Upper lobe of left lung (tissue), 6 donors: Measurements from ENCODE around the gene CARMIL1. TPM values are rescaled to one million over a fixed set of nuclear protein-coding genes. Genes with fewer than 3 reads are reported as not detected.

Experiments
- ATAC-seq, 2 donors: fragments of 200-7000 bp; cut with Tn5 transposase; one replicate each; pipeline ENCODE4 v1.9.1; 2022; ENCODE audit warnings: mild to moderate bottlenecking in 2 of 2, moderate library complexity in 2 of 2; ENCODE audit not compliant: low FRiP score in 2 of 2
- DNase-seq, 2 donors: peaks; one replicate each; pipeline ENCODE4 v3.0.0-alpha.2; 2019 to 2020
- H3K27ac ChIP-seq, 4 donors: fragments of 200-600 bp; sonication (generic); one replicate each; pipeline ENCODE4 v1.5.1; 2016 to 2019
- H3K27me3 ChIP-seq, 4 donors: fragments of 200-600 bp; sonication (generic); one replicate each; pipeline ENCODE4 v1.5.1; 2017 to 2019
- H3K36me3 ChIP-seq, 4 donors: fragments of 200-600 bp; sonication (generic); one replicate each; pipeline ENCODE4 v1.5.1; 2016 to 2019
- H3K4me1 ChIP-seq, 4 donors: fragments of 200-600 bp; sonication (generic); one replicate each; pipeline ENCODE4 v1.5.1; 2018 to 2019
- H3K4me3 ChIP-seq, 4 donors: fragments of 200-600 bp; sonication (generic); one replicate each; pipeline ENCODE4 v1.5.1; 2017 to 2019; ENCODE audit warnings: mild to moderate bottlenecking in 2 of 4, moderate library complexity in 1 of 4
- H3K9me3 ChIP-seq, 4 donors: fragments of 200-600 bp; sonication (generic); one replicate each; pipeline ENCODE4 v1.5.1; 2018 to 2019
- CTCF ChIP-seq, 6 experiments: fragments of 450-650 bp in 4 of 6; fragments of 200-600 bp in 2 of 6; sonication (generic) in 2 of 6; IDR thresholded peaks; one replicate each; pipeline ENCODE4 v1.5.1; 2016 to 2019; ENCODE audit warnings: antibody characterized with exemption in 6 of 6
- EP300 ChIP-seq, 4 donors: sonication (generic); formaldehyde crosslinking; IDR thresholded peaks; one replicate each; pipeline ENCODE4 v1.5.1; 2017; ENCODE audit warnings: antibody characterized with exemption in 4 of 4, control low read depth in 2 of 4
- POLR2A ChIP-seq, 4 donors: fragments of 450-650 bp; IDR thresholded peaks; one replicate each; pipeline ENCODE4 v1.5.1; 2016 to 2017; ENCODE audit warnings: antibody characterized with exemption in 4 of 4, mild to moderate bottlenecking in 2 of 4
- POLR2AphosphoS5 ChIP-seq, 2 donors: sonication (generic); formaldehyde crosslinking; IDR thresholded peaks; one replicate each; pipeline ENCODE4 v1.5.1; 2017; ENCODE audit warnings: antibody characterized with exemption in 2 of 2
- WGBS, 2 donors: methylation state at CpG; one replicate each; pipeline ENCODE4 v1.1.5; 2017 to 2018; 5-methylcytosine and 5-hydroxymethylcytosine counted together
- total RNA-seq, 6 donors: library from RNA; depleted of rRNA in 4 of 6; stranded (reverse); fragments of >200 nt in 4 of 6; gene quantifications; one replicate each; pipeline versions ENCODE4 v1.1.0 to v1.2.1, GENCODE V29; 2016 to 2021
- donor health status: DM: no; HTN: no; CAD: no; lungs with moderate emphysema.
- donor health status: DM: no; HTN: yes; CAD: no; lungs with severe emphysema.

Gene CARMIL1
- total RNA-seq, 6 donors from 2014 or later = 19.8 to 78.6 (median 44.9) TPM

- DNase-seq (no peak), ATAC-seq (no peak)
- Histone ChIP-seq H3K27ac (no peak overlapping the region), H3K9me3 (no peaks in the 10 kb centered on the region), H3K4me1 (no peaks in the 10 kb centered on the region), H3K36me3 (no peaks in the 10 kb centered on the region), H3K4me3 (no peak overlapping the region), H3K27me3 (no peaks in the 10 kb centered on the region)
- WGBS, 2 donors = 88 to 90% methylated on average over 3 of the region's 3 CpGs
- TF ChIP-seq EP300 (IDR thresholded peaks at IDR 0.05) (no peak), POLR2A (IDR thresholded peaks at IDR 0.05) (no peak)
These were observed 41.6 kb upstream of the CARMIL1 start for GRCh38 chr6:25237579-25237978.

- no peaks in the 10 kb centered on the region for H3K4me1 ChIP-seq
- no peak for DNase-seq
- TF ChIP-seq POLR2AphosphoS5 (IDR thresholded peaks at IDR 0.05) (no peak), POLR2A (IDR thresholded peaks at IDR 0.05) (no peak), CTCF (IDR thresholded peaks at IDR 0.05) (no peak)
- H3K27me3 ChIP-seq = no peaks in the 10 kb centered on the region
- no peaks in the 10 kb centered on the region for H3K9me3 ChIP-seq
- no peak overlapping the region for H3K27ac ChIP-seq
- H3K4me3 ChIP-seq = no peak overlapping the region
- no peak for ATAC-seq
- H3K36me3 ChIP-seq = no peaks in the 10 kb centered on the region
These were observed 40.1 kb upstream of the CARMIL1 start for GRCh38 chr6:25239059-25239458.

- Histone ChIP-seq H3K27ac (no peak overlapping the region), H3K27me3 (no peaks in the 10 kb centered on the region), H3K9me3 (no peaks in the 10 kb centered on the region), H3K4me3 (no peak overlapping the region), H3K36me3 (no peaks in the 10 kb centered on the region), H3K4me1 (no peaks in the 10 kb centered on the region)
- no peak for DNase-seq
- ATAC-seq = no peak
- TF ChIP-seq EP300 (IDR thresholded peaks at IDR 0.05) (no peak), CTCF (IDR thresholded peaks at IDR 0.05) (no peak), POLR2AphosphoS5 (IDR thresholded peaks at IDR 0.05) (no peak), POLR2A (IDR thresholded peaks at IDR 0.05) (no peak)
- WGBS, 2 donors = 54 to 80% methylated on average over 1 of the region's 1 CpG
These were observed 39.7 kb upstream of the CARMIL1 start for GRCh38 chr6:25239498-25239897.

- no peak for TF ChIP-seq POLR2AphosphoS5 (IDR thresholded peaks at IDR 0.05)
- Histone ChIP-seq H3K36me3 (no peaks in the 10 kb centered on the region), H3K9me3 (no peaks in the 10 kb centered on the region), H3K4me1 (no peaks in the 10 kb centered on the region), H3K27ac (no peak overlapping the region), H3K4me3 (no peak overlapping the region), H3K27me3 (no peaks in the 10 kb centered on the region)
- no peak for DNase-seq
- no peak for ATAC-seq
- WGBS, 2 donors = 90 to 95% methylated on average over 2 of the region's 2 CpGs
These were observed 36.6 kb upstream of the CARMIL1 start for GRCh38 chr6:25242567-25242966.

- no peak for TF ChIP-seq EP300 (IDR thresholded peaks at IDR 0.05)
- TF ChIP-seq POLR2AphosphoS5 (IDR thresholded peaks at IDR 0.05) = no peak
- TF ChIP-seq CTCF (IDR thresholded peaks at IDR 0.05) = no peak
- TF ChIP-seq POLR2A (IDR thresholded peaks at IDR 0.05) = no peak
These were observed 34.3 kb upstream of the CARMIL1 start for GRCh38 chr6:25244865-25245264.

GRCh38 chr6:25248123-25248522 lies 31.1 kb upstream of the CARMIL1 start:
- Histone ChIP-seq H3K27ac (no peak overlapping the region), H3K9me3 (no peaks in the 10 kb centered on the region), H3K4me1 (no peaks in the 10 kb centered on the region), H3K27me3 (no peaks in the 10 kb centered on the region), H3K36me3 (no peaks in the 10 kb centered on the region), H3K4me3 (no peak overlapping the region)
- 87 to 88% methylated on average over 1 of the region's 1 CpG for WGBS, 2 donors
- TF ChIP-seq CTCF (IDR thresholded peaks at IDR 0.05) = no peak
- TF ChIP-seq EP300 (IDR thresholded peaks at IDR 0.05) = no peak
- TF ChIP-seq POLR2A (IDR thresholded peaks at IDR 0.05) = no peak
- TF ChIP-seq POLR2AphosphoS5 (IDR thresholded peaks at IDR 0.05) = no peak
- DNase-seq (no peak), ATAC-seq (no peak)

More at GRCh38 chr6:25244865-25245264, 34.3 kb upstream of the CARMIL1 start:
- Histone ChIP-seq H3K27ac (no peak overlapping the region), H3K9me3 (no peaks in the 10 kb centered on the region), H3K4me3 (no peak overlapping the region), H3K36me3 (no peaks in the 10 kb centered on the region), H3K4me1 (no peaks in the 10 kb centered on the region), H3K27me3 (no peaks in the 10 kb centered on the region)
- DNase-seq = no peak
- ATAC-seq = no peak
